ENCODE data around the gene TEN1. TPM values are rescaled to one million over a fixed set of nuclear protein-coding genes. Genes with fewer than 3 reads are reported as not detected.

The TEN1 gene
- total and polyA plus RNA-seq, 2 of the 13 experiments (the other 11 are each of a cell fraction or from before 2014, with no cell fraction given) = 18.0 to 21.3 TPM

- TF ChIP-seq RARA (CRISPR knock-in tag; IDR thresholded peaks at IDR 0.05) (no peak), TBX2 (CRISPR knock-in tag; IDR thresholded peaks at IDR 0.05; ENCODE audit: borderline replicate concordance) (no peak), ZBTB25 (CRISPR knock-in tag; IDR thresholded peaks at IDR 0.05) (0 out of 2 replicates have a peak, but pooled peaks have one; percentile 17), ZNF547 (CRISPR knock-in tag; IDR thresholded peaks at IDR 0.05) (no peak), NFRKB (IDR thresholded peaks at IDR 0.05) (no peak), JDP2 (CRISPR knock-in tag; IDR thresholded peaks at IDR 0.05; ENCODE audit: borderline replicate concordance) (no peak), ZNF619 (CRISPR knock-in tag; IDR thresholded peaks at IDR 0.05) (no peak), ZNF280B (CRISPR knock-in tag; IDR thresholded peaks at IDR 0.05; ENCODE audit: borderline replicate concordance) (no peak), NCOA5 (CRISPR knock-in tag; IDR thresholded peaks at IDR 0.05) (no peak), ZNF513 (CRISPR knock-in tag; conservative IDR thresholded peaks at IDR 0.05) (no peak)
Measured at GRCh38 chr17:75994802-75995370, 15.8 kb downstream of the TEN1 start (continued).

Data from HepG2 (cell line).